GM18499 (cell line): Measurements from ENCODE around the gene ZNF446.
"Not testable (repeated sequence)": the region's sequence is repeated elsewhere in the genome, so short reads cannot be mapped to it uniquely, and the experiment has no call there.

Source experiments
- ATAC-seq: cut with Tn5 transposase; IDR thresholded peaks from one replicate; pipeline ENCODE4 v1.9.1; 2021; ENCODE audit warnings: moderate number of reproducible peaks; ENCODE audit not compliant: insufficient read depth, unreplicated experiment

Gene ZNF446

GRCh38 chr19:58469241-58470013 lies 6.7 kb upstream of the ZNF446 start:
- no peak for ATAC-seq

GRCh38 chr19:58470837-58471543 lies 5.2 kb upstream of the ZNF446 start:
- ATAC-seq = not testable (repeated sequence)

DNA sequence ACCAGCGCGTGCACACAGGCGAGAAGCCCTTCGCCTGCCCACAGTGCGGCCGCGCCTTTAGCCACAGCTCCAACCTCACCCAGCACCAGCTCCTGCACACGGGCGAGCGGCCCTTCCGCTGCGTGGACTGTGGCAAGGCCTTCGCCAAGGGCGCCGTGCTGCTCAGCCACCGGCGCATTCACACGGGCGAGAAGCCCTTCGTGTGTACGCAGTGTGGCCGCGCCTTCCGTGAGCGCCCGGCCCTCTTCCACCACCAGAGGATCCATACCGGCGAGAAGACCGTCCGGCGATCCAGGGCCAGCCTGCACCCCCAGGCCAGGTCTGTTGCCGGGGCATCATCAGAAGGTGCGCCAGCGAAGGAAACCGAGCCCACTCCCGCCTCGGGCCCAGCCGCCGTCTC lies 4.4 kb upstream of the ZNF446 start:
- no peak for ATAC-seq

GRCh38 chr19:58473775-58474174 lies 2.4 kb upstream of the ZNF446 start:
- ATAC-seq = no peak

DNA sequence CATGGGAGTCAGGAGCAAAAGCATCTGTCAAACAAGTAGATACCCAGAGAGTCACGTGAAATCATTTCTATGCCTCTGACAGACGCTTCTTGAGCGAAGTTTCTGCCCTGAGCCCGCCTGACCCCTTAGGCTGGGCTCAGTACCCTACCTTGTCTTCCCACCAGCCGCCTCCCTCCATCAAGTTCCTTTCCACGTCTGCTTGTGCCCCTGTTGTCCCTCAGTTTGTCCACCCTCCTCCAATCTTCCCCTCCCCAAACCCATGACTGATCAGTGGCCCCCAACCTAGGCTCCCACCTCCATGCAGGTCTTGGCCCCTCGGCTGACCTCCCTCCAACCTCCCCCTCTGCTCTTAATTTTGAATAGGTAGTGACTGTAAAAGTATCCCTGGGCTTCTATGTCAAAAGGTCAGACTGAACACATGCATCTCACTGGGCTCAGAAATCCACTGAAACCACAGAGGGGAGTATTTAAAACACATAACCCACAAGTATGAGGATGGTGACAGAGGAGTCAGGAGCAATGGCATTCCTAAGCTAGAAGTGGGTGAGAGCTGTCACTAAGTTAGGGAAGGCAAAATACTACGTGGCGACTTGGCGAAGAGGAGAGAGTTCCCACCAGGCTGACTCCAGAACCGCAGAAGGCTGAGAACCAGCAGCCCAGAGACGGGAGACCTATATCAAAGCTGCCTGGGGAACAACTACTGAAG lies 1.7 kb upstream of the ZNF446 start:
- no peak for ATAC-seq

GRCh38 chr19:58474997-58475713 lies 997 bp upstream of the ZNF446 start:
- no peak for ATAC-seq

GRCh38 chr19:58476498-58477015 lies 405 bp downstream of the ZNF446 start:
- no peak for ATAC-seq

- no peak for ATAC-seq
Measured at GRCh38 chr19:58477130-58477529, 978 bp downstream of the ZNF446 start.

DNA sequence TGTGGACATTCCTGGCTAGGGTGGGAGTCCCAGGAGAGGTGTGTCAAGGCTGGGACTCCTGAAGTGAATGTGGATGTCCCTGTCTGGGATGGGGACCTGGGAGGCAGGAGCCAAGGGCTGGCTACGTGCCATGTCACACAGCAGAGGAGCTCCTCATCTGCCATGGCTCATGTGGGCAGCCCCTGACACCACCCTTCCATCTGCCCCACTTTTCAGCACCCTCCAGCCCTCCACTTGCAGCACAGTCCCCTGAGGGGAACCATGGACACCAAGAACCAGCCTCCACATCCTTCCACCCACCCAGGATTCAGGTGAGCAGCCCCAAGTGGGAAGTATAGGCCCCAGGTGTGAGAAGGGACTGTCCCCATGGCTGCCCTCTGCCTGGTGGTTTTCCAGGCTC lies 1.7 kb downstream of the ZNF446 start:
- no peak for ATAC-seq

- no peak for ATAC-seq
Measured at GRCh38 chr19:58479303-58479702, 3.2 kb downstream of the ZNF446 start.

GRCh38 chr19:58479736-58480480 lies 3.8 kb downstream of the ZNF446 start:
- ATAC-seq = no peak

DNA sequence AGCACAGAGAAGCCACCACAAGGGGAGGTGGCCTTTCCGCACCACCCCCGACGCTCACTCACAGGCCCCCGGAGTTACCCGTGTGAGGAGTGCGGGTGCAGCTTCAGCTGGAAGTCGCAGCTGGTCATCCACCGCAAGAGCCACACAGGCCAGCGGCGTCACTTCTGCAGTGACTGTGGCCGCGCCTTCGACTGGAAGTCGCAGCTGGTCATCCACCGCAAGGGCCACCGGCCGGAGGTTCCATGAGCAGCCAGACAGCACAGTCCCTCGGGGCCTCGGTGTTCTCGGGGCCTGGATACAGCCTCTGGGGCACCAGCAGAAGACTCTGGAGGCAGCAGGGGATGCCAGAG lies 4.3 kb downstream of the ZNF446 start:
- ATAC-seq = no peak

DNA sequence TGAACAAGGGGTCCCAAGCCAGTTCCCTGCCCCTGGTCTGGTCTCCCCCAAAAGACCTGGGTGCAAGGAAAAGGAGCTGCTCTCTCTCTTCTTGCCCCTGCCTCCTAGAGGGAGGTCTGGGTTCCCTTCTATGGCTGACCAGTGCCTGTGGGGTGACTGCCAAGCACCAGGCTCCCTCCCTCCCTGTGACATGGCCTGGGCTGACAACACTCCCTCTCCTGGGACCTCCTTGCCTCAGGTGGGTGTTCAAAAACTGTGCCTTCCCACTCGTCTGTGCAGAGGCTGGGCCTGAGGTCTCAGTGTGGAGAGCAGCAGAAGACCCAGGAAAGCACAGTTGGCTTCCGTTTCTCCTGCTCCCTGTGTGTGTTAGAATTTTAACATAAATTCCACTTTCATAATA lies 4.7 kb downstream of the ZNF446 start:
- ATAC-seq = no peak

- no peak for ATAC-seq
Measured at GRCh38 chr19:58482372-58482771, 6.2 kb downstream of the ZNF446 start.

- ATAC-seq = no peak
Measured at GRCh38 chr19:58483776-58484175, 7.6 kb downstream of the ZNF446 start.

GRCh38 chr19:58484349-58484748 lies 8.2 kb downstream of the ZNF446 start:
- not testable (repeated sequence) for ATAC-seq

DNA sequence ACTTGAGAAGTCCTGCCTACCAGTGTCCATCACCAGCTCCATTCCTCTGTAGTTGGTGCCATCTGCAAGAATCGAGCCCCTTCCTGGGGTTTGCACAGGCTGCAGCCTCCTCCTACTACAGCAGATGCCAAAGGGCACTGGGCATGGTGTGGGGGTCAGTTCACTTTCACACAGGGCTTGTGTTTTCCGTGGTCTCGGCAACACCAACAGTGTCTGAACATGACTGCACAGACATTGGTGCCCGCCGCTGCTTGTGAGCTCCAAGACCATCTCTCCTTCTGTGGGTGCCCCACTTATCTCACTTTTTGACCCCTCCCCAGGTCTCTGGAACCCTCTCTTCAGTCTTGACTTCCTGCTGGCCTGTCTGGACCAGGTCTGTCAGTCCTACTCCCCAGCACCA lies 15.2 kb downstream of the ZNF446 start:
- no peak for ATAC-seq

DNA sequence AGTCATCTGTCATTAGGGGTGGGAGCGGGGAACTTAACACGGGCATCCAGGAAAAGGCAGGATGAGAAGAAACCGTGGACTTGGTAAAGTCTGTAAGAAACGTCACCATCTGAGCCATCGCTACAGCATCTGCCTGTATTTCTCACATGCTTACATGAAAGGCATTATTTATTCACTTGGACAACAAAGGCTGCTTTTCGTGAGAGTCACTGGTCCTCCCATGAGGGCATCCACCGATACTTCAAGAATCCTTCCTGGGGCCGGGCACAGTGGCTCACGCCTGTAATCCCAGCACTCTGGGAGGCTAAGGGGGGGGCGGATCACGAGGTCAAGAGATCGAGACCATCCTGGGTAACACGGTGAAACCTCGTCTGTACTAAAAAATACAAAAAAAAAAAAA lies 16.1 kb downstream of the ZNF446 start:
- ATAC-seq = no peak

- ATAC-seq = no peak
Measured at GRCh38 chr19:58497634-58498170, 21.6 kb downstream of the ZNF446 start.
